Lower leg skin (tissue), 3 donors: Measurements from ENCODE around the gene EGFLAM.

Experiments used
- CTCF ChIP-seq, 3 donors: fragments of 450-650 bp; IDR thresholded peaks; one replicate each; pipeline ENCODE4 v1.5.1; 2016; ENCODE audit warnings: antibody characterized with exemption in 3 of 3, mild to moderate bottlenecking in 3 of 3, moderate library complexity in 2 of 3
- POLR2A ChIP-seq, 2 donors: fragments of 450-650 bp; IDR thresholded peaks; one replicate each; pipeline ENCODE4 v1.6.1; 2016 to 2017; ENCODE audit warnings: antibody characterized with exemption in 2 of 2, mild to moderate bottlenecking in 1 of 2, moderate library complexity in 1 of 2

GRCh38 chr5:38465702-38466423, 207.5 kb downstream of the EGFLAM start:
- TF ChIP-seq CTCF (IDR thresholded peaks at IDR 0.05) (no peak), POLR2A (IDR thresholded peaks at IDR 0.05) (no peak)
